H1 (cell line): ENCODE results near the gene ABCA13. TPM values are rescaled to one million over a fixed set of nuclear protein-coding genes. Genes with fewer than 3 reads are reported as not detected.

ENCODE experiments used
- CTCF ChIA-PET: fragments of 300-600 bp; sonication (Branson Sonifier 250); formaldehyde crosslinking; loops from one replicate; lab custom pipeline; 2021; ENCODE audit not compliant: partially characterized antibody; lab: Charles Lee
- POLR2A ChIA-PET: fragments of 300-600 bp; sonication (Branson Sonifier 250); formaldehyde crosslinking; loops from one replicate; lab custom pipeline; 2021; ENCODE audit warnings: inconsistent platforms; ENCODE audit not compliant: partially characterized antibody; lab: Charles Lee
- DNase-seq, 2 experiments: peaks; one replicate each; pipeline versions ENCODE4 v3.0.0 to v3.0.0-alpha.2; 2010 to 2022; ENCODE audit warnings: low spot score in 2 of 2, low read depth in 1 of 2, mixed read lengths in 1 of 2
- FAIRE-seq: peaks from 2 replicates; lab custom pipeline; 2011; peaks lifted over from hg19 to GRCh38; lab: Jason Lieb, UNC
- H2AFZ ChIP-seq: 2 replicates; pipeline ENCODE4 v1.8.1; 2012; ENCODE audit warnings: low read length, inconsistent platforms
- H2AK5ac ChIP-seq: 2 replicates; pipeline ENCODE4 v1.6.1; 2013; ENCODE audit warnings: low read depth, low read length
- H2BK120ac ChIP-seq: replicated peaks from 2 replicates; pipeline ENCODE3; 2013; ENCODE audit warnings: low read depth, low read length, inconsistent platforms
- H2BK12ac ChIP-seq: 2 replicates; pipeline ENCODE4 v1.6.1; 2013; ENCODE audit warnings: low read depth, low read length
- H2BK15ac ChIP-seq: 2 replicates; pipeline ENCODE4 v1.6.1; 2013; ENCODE audit warnings: low read length
- H2BK20ac ChIP-seq: 2 replicates; pipeline ENCODE4 v1.6.1; 2013; ENCODE audit warnings: low read length
- H2BK5ac ChIP-seq: 2 replicates; pipeline ENCODE4 v1.6.1; 2013; ENCODE audit warnings: low read depth, low read length
- H3K14ac ChIP-seq: 2 replicates; pipeline ENCODE4 v1.6.1; 2013; ENCODE audit warnings: inconsistent platforms; ENCODE audit not compliant: insufficient read length
- H3K18ac ChIP-seq: 2 replicates; pipeline ENCODE4 v1.6.1; 2013; ENCODE audit warnings: low read length; ENCODE audit errors: extremely low read depth
- H3K23ac ChIP-seq: 2 replicates; pipeline ENCODE4 v1.6.1; 2013; ENCODE audit warnings: inconsistent platforms; ENCODE audit not compliant: insufficient read length
- H3K23me2 ChIP-seq: 2 replicates; pipeline ENCODE4 v1.6.1; 2013; ENCODE audit warnings: low read depth, low read length
- H3K27ac ChIP-seq: 2 replicates; pipeline ENCODE4 v1.6.1; 2011; ENCODE audit warnings: low read depth, low read length, inconsistent platforms
- H3K27me3 ChIP-seq, 4 experiments: replicated peaks in 1 of 4; 1 replicate in 1 of 4; 2 replicates in 3 of 4; pipeline versions ENCODE4 v1.6.1 to v1.8.1; 2011 to 2013; ENCODE audit warnings: low read length in 3 of 4, mild to moderate bottlenecking in 3 of 4, inconsistent platforms in 2 of 4, mixed read lengths in 2 of 4, moderate library complexity in 1 of 4; ENCODE audit not compliant: control insufficient read depth in 3 of 4, insufficient read depth in 3 of 4; ENCODE audit errors: extremely low read depth in 1 of 4
- H3K36me3 ChIP-seq, 4 experiments: 2 replicates each; pipeline versions ENCODE4 v1.6.1 to v1.8.1; 2011 to 2013; ENCODE audit warnings: mild to moderate bottlenecking in 4 of 4, low read length in 3 of 4, moderate library complexity in 2 of 4, control low read depth in 1 of 4, inconsistent platforms in 1 of 4; ENCODE audit not compliant: insufficient read depth in 4 of 4, control insufficient read depth in 2 of 4
- H3K4ac ChIP-seq: replicated peaks from 2 replicates; pipeline ENCODE3; 2013; ENCODE audit warnings: low read length, low read depth, mixed read lengths, inconsistent platforms; ENCODE audit not compliant: insufficient read length
- H3K4me1 ChIP-seq, 4 experiments: replicated peaks in 1 of 4; 1 replicate in 1 of 4; 2 replicates in 3 of 4; pipeline versions ENCODE4 v1.6.1 to v1.8.1; 2011 to 2013; ENCODE audit warnings: low read length in 3 of 4, inconsistent platforms in 2 of 4, mixed read lengths in 1 of 4; ENCODE audit not compliant: insufficient read depth in 4 of 4, control insufficient read depth in 3 of 4
- H3K4me2 ChIP-seq, 2 experiments: 2 replicates each; pipeline versions ENCODE4 v1.6.1 to v1.8.1; 2011 to 2013; ENCODE audit warnings: low read depth in 2 of 2, low read length in 2 of 2, control low read depth in 1 of 2, inconsistent platforms in 1 of 2, mild to moderate bottlenecking in 1 of 2; ENCODE audit not compliant: insufficient read depth in 1 of 2
- H3K4me3 ChIP-seq, 4 experiments: fragments of 200-600, 300-600 bp in 1 of 4; sonication (generic), shearing (Covaris generic), sonication (Bioruptor Twin) in 1 of 4; 2 replicates each; pipeline versions ENCODE4 v1.5.1 to v1.8.1; 2011 to 2016; ENCODE audit warnings: low read length in 4 of 4, low read depth in 3 of 4, control low read depth in 2 of 4, inconsistent platforms in 2 of 4, mild to moderate bottlenecking in 2 of 4, mixed read lengths in 1 of 4, moderate library complexity in 1 of 4; ENCODE audit not compliant: insufficient read depth in 2 of 4; ENCODE audit errors: extremely low read depth in 1 of 4
- H3K56ac ChIP-seq: replicated peaks from 2 replicates; pipeline ENCODE3; 2013; ENCODE audit warnings: low read depth, mild to moderate bottlenecking, mixed read lengths, low read length, inconsistent platforms; ENCODE audit not compliant: insufficient read length
- H3K79me1 ChIP-seq: 2 replicates; pipeline ENCODE4 v1.6.1; 2013; ENCODE audit warnings: low read depth, low read length, control low read depth
- H3K79me2 ChIP-seq, 2 experiments: 2 replicates each; pipeline versions ENCODE4 v1.6.1 to v1.8.1; 2012 to 2013; ENCODE audit warnings: low read length in 2 of 2, mild to moderate bottlenecking in 2 of 2, inconsistent platforms in 1 of 2; ENCODE audit not compliant: insufficient read depth in 2 of 2, control insufficient read depth in 1 of 2
- H3K9ac ChIP-seq, 4 experiments: replicated peaks in 1 of 4; 1 replicate in 1 of 4; 2 replicates in 3 of 4; pipeline versions ENCODE4 v1.6.1 to v1.8.1; 2011 to 2013; ENCODE audit warnings: low read depth in 3 of 4, low read length in 3 of 4, control low read depth in 2 of 4, mild to moderate bottlenecking in 2 of 4, moderate library complexity in 2 of 4, inconsistent platforms in 1 of 4; ENCODE audit errors: extremely low read depth in 1 of 4
- H3K9me3 ChIP-seq, 2 experiments: 2 replicates each; pipeline versions ENCODE4 v1.6.1 to v1.8.1; 2012 to 2013; ENCODE audit warnings: mild to moderate bottlenecking in 2 of 2, moderate library complexity in 2 of 2, control low read depth in 1 of 2, inconsistent platforms in 1 of 2, low read depth in 1 of 2, low read length in 1 of 2, mixed read lengths in 1 of 2; ENCODE audit not compliant: insufficient read depth in 2 of 2
- H4K20me1 ChIP-seq, 2 experiments: replicated peaks in 1 of 2; 2 replicates each; pipeline versions ENCODE3 to v1.8.1; 2011 to 2013; ENCODE audit warnings: inconsistent platforms in 2 of 2, low read length in 2 of 2, mild to moderate bottlenecking in 1 of 2; ENCODE audit not compliant: insufficient read depth in 2 of 2, control insufficient read depth in 1 of 2
- H4K5ac ChIP-seq: 2 replicates; pipeline ENCODE4 v1.6.1; 2013; ENCODE audit warnings: low read length, low read depth, mixed read lengths, inconsistent platforms; ENCODE audit not compliant: insufficient read length
- H4K8ac ChIP-seq: 2 replicates; pipeline ENCODE4 v1.8.0; 2013; ENCODE audit warnings: mild to moderate bottlenecking, moderate library complexity, low read length, inconsistent platforms; ENCODE audit not compliant: insufficient read depth; ENCODE audit errors: extremely low read depth
- H4K91ac ChIP-seq: replicated peaks from 2 replicates; pipeline ENCODE3; 2013; ENCODE audit warnings: low read length, mixed read lengths, inconsistent platforms; ENCODE audit not compliant: insufficient read length
- CBX5 ChIP-seq: fragments of 300-800, 300-1000 bp; sonication (generic); IDR thresholded peaks from 2 replicates; pipeline ENCODE4 v1.7.1; 2016; ENCODE audit warnings: antibody characterized with exemption, low read length, low read depth
- EGR1 ChIP-seq: IDR thresholded peaks from 2 replicates; pipeline ENCODE4 v1.6.1; 2011; ENCODE audit warnings: low read depth, low read length, borderline replicate concordance
- GABPA ChIP-seq: IDR thresholded peaks from 2 replicates; pipeline ENCODE4 v1.6.1; 2011; ENCODE audit warnings: mild to moderate bottlenecking, low read length, moderate library complexity, borderline replicate concordance; ENCODE audit not compliant: insufficient read depth
- NANOG ChIP-seq: IDR thresholded peaks from 2 replicates; pipeline ENCODE4 v1.6.1; 2011; ENCODE audit warnings: low read length, low read depth, mild to moderate bottlenecking, inconsistent platforms; ENCODE audit not compliant: insufficient read depth, poor library complexity, severe bottlenecking
- RFX5 ChIP-seq: IDR thresholded peaks from 2 replicates; pipeline ENCODE4 v1.6.1; 2011; ENCODE audit warnings: low read depth, low read length, improper control_type of control experiment, borderline replicate concordance
- SRF ChIP-seq: IDR thresholded peaks from 2 replicates; pipeline ENCODE4 v1.6.1; 2011; ENCODE audit warnings: mild to moderate bottlenecking, low read depth, low read length, moderate library complexity
- TBP ChIP-seq: IDR thresholded peaks from 2 replicates; pipeline ENCODE4 v1.6.1; 2011; ENCODE audit warnings: low read depth, low read length, improper control_type of control experiment
- TEAD4 ChIP-seq: IDR thresholded peaks from 2 replicates; pipeline ENCODE4 v1.6.1; 2012; ENCODE audit warnings: low read depth, low read length, inconsistent platforms, mixed read lengths
- YY1 ChIP-seq: IDR thresholded peaks from 2 replicates; pipeline ENCODE4 v1.6.1; 2011; ENCODE audit warnings: low read depth, mild to moderate bottlenecking, low read length
- WGBS, 2 experiments: shearing (Covaris generic) in 1 of 2; methylation state at CpG; one replicate each; pipeline versions ENCODE4 v1.1.6 to v1.1.7; 2013 to 2015; ENCODE audit warnings: low lambda C conversion rate in 2 of 2, mixed read lengths in 2 of 2, inconsistent platforms in 1 of 2, low coverage in 1 of 2, missing lambda C conversion rate in 1 of 2; ENCODE audit not compliant: insufficient replicate concordance in 2 of 2, insufficient coverage in 1 of 2, insufficient read length in 1 of 2; ENCODE audit errors: extremely low coverage in 1 of 2, missing lambda C conversion rate in 1 of 2; 5-methylcytosine and 5-hydroxymethylcytosine counted together
- polyA plus RNA-seq, 7 experiments: library from polyadenylated mRNA; depleted of rRNA in 3 of 7; stranded (reverse) in 5 of 7; unstranded in 2 of 7; fragments of >200 nt in 5 of 7; fragments of 200-250 nt in 2 of 7; gene quantifications; 1 replicate in 5 of 7; 2 replicates in 1 of 7; 4 replicates in 1 of 7; pipeline versions ENCODE4 v1.2.1 to v1.2.3, GENCODE V29; 2011 to 2013; ENCODE audit warnings: missing spikeins in 2 of 7, mixed read lengths in 2 of 7
- total RNA-seq: library from RNA; stranded (reverse); fragmentation: NEBNext Ultra II Directional; extraction: Animal tissue kit (Norgen Biotek cat#: 25700); gene quantifications from 2 replicates; pipeline ENCODE4 v1.2.1, GENCODE V29; 2021
- TF ChIP-seq, protein P1 (sequence below): IDR thresholded peaks from 2 replicates; pipeline ENCODE4 v1.6.1; 2012; ENCODE audit warnings: inconsistent platforms

Gene ABCA13
- total and polyA plus RNA-seq, 2 of the 8 experiments (the other 6 are each of a cell fraction or from before 2014, with no cell fraction given), result 0.07 to 0.09 TPM

DNA sequence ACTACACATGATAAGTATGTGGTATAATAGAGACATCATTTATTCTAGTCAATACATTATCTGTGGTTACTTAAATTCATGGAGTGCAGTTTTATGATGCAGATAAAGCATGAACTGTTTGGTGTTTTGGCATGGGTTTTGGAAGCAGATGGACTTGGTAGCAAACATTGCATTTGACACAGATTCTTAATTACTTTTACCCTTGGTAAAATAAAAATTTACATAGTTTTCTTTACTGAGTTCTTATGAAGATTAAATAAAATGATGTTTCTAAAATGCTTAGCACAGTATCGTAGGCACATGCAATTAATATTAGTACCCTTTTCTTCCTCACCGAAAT, 92.0 kb downstream of the ABCA13 start:
- Histone ChIP-seq H2AK5ac (no peak overlapping the region), H4K8ac (no peak overlapping the region), H3K23me2 (no peaks in the 10 kb centered on the region), H3K27ac (no peak overlapping the region), H2BK12ac (no peak overlapping the region), H3K18ac (no peak overlapping the region), H3K14ac (no peak overlapping the region), H3K56ac (no peak overlapping the region), H4K20me1 (no peaks in the 10 kb centered on the region), H2BK20ac (no peak overlapping the region), H4K5ac (no peak overlapping the region), H3K9ac (no peak overlapping the region), H3K36me3 (no peaks in the 10 kb centered on the region), H3K27me3 (no peaks in the 10 kb centered on the region), H2BK120ac (no peak overlapping the region), H2AFZ (no peak overlapping the region), H3K79me1 (no peaks in the 10 kb centered on the region), H3K79me2 (no peaks in the 10 kb centered on the region), H2BK5ac (no peak overlapping the region), H4K91ac (no peak overlapping the region), H3K4me3 (no peak overlapping the region), H3K9me3 (no peaks in the 10 kb centered on the region), H2BK15ac (no peak overlapping the region), H3K4me2 (no peak overlapping the region), H3K4me1 (peaks cover 0 to 3% (median 0%) of the 10 kb centered on the region in 4 experiments; a peak in 1 of 7 replicates), H3K23ac (no peak overlapping the region), H3K4ac (no peak overlapping the region)
- WGBS, 2 experiments, result 80% methylated on average over 2 of the region's 2 CpGs; no CpG with 5 or more reads in 1 of the 2 experiments
- CTCF ChIA-PET, result interaction anchor here (0.8 kb wide), 1 partner anchor 10 kb away, joined by 3 read pairs; no protein-coding TSS in a partner anchor
- POLR2A ChIA-PET, result no interaction called here
- DNase-seq, result no peak
- FAIRE-seq, result no peak
- TF ChIP-seq RFX5, result no peak
- no peak for TF ChIP-seq CBX5
- TF ChIP-seq YY1, result no peak
- no peak for TF ChIP-seq EGR1
- no peak for TF ChIP-seq SRF
- no peak for TF ChIP-seq GABPA
- TF ChIP-seq, protein P1, sequence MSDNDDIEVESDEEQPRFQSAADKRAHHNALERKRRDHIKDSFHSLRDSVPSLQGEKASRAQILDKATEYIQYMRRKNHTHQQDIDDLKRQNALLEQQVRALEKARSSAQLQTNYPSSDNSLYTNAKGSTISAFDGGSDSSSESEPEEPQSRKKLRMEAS, result no peak
- TF ChIP-seq NANOG, result no peak
- no peak for TF ChIP-seq TEAD4
- no peak for TF ChIP-seq TBP
